GM12801 (cell line): ENCODE measurements around the gene JAKMIP3.

Experiments used
- CTCF ChIP-seq: IDR thresholded peaks from one replicate; pipeline ENCODE4 v1.5.1; 2011; ENCODE audit warnings: control low read depth; ENCODE audit not compliant: insufficient read length; ENCODE audit errors: extremely low read depth

Gene JAKMIP3

DNA sequence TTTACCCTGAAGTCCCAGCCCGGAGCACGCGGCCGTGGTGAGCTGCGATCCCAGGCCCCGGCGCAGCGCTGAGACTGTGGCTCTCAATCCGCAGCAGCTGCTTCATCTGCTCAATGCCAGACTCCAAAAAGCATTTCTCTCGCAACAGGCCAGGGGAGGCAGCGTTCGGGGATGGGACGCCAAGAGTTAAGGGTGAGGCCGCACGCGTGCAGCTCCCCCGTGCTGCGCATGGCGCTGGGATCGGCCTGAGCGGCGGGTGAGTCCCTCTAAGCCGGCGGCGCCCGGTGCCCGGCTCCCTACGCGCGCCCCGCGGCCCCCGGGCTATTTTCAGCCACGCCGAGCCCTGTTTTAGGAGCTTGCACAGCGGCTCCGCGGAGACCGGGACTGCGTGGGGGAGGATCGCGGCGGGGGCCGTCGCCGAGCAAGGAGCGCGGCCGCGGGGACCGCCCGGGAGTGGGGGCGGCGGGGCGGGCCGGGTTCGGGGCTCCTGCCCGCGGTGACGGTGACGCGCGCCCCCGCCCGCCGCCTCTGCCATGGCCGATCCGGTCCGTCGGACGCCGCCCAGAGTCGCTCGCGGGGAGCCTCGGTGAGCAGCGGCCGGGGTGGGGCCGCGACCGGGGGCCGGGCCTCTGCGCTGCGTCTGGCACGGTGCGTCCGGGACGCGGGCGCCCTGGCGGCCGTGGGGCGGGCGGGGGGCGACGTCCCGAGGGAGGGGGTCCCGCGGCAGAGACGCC, 29.4 kb upstream of the JAKMIP3 start:
- no peak for TF ChIP-seq CTCF

DNA sequence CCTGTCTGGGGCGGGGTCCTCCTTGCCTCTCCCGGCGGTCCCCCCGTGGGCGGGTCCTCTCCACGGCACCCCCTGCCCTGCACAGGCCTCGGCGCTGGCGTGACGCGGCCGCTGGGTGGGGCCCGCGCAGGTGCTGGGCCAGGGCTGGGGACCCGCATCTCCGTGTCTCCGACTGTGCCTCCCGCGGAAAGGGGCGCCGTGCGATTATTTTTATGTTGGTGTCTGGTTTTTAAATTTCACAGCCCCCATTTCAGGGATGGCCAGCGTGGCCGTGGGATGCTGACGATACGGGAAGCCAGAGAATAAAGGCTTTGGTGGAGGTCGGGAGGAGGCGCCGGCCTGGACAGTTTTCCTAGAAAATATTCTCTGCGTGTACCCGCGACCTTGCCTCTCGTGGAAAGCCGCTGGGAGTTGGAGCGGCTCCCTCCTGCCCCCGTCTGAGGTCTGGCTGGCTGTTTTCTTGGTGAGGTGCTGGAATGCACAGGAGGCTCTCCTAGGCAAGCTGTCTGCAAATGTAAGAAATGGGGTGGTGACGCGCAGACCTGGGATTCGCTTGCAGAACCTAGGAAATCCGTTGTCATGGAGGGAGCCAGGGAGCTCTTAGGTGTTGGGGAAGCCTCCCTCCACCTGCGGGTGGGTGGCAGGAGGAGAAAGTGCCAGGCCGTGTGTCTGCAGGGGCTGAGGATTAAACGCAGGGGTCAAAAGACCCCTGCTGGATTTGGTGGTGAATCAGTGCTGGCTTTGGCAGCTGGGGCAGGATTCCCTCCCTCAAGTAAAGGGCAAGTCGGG, 28.7 kb upstream of the JAKMIP3 start:
- TF ChIP-seq CTCF = no peak

DNA sequence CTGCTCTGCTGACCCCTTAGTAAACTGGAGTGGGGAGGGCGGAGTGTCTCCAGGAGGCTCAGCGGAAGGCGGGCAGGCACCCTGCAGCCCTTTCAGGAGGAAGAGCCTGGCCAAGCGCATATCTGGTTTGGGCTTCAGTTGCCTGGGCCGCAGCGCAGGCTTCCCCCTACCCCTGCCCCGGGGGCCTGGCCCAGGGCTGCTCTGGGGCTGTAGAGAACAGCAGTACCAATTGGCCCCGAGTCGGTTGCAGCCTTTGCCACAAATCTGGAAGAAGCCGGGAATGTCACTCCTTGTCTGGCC, 28.1 kb upstream of the JAKMIP3 start:
- no peak for TF ChIP-seq CTCF

DNA sequence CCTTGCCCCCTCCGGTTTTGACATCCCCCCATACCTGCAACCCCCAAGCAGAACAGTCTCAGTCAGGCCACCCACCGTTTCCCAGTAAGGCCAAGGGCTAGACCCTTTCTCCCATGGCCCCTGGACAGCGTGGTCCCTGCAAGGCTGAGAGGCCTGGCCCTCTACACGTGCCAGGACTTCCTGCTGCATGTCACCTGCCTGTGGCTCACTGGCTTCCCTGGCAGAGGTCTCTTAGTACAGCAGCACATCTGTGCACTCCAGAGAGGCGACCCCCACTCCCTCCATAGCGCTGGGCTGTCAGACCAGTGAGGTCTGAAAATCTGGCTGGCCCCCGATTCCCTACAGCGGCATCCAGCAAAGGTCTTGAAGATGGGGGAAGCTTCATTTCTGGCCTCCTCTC, 26.4 kb upstream of the JAKMIP3 start:
- TF ChIP-seq CTCF = no peak

GRCh38 chr10:132040046-132040445, 25.7 kb upstream of the JAKMIP3 start:
- TF ChIP-seq CTCF = no peak

GRCh38 chr10:132041340-132041739, 24.4 kb upstream of the JAKMIP3 start:
- TF ChIP-seq CTCF = no peak

- TF ChIP-seq CTCF = no peak
Observed at GRCh38 chr10:132043861-132044695, 21.7 kb upstream of the JAKMIP3 start.
